ENCODE data around the gene NAV2. TPM values are rescaled to one million over a fixed set of nuclear protein-coding genes. Genes with fewer than 3 reads are reported as not detected.

The NAV2 gene
- total RNA-seq, 2 experiments from 2014 or later, result 2.9 to 4.1 TPM

DNA sequence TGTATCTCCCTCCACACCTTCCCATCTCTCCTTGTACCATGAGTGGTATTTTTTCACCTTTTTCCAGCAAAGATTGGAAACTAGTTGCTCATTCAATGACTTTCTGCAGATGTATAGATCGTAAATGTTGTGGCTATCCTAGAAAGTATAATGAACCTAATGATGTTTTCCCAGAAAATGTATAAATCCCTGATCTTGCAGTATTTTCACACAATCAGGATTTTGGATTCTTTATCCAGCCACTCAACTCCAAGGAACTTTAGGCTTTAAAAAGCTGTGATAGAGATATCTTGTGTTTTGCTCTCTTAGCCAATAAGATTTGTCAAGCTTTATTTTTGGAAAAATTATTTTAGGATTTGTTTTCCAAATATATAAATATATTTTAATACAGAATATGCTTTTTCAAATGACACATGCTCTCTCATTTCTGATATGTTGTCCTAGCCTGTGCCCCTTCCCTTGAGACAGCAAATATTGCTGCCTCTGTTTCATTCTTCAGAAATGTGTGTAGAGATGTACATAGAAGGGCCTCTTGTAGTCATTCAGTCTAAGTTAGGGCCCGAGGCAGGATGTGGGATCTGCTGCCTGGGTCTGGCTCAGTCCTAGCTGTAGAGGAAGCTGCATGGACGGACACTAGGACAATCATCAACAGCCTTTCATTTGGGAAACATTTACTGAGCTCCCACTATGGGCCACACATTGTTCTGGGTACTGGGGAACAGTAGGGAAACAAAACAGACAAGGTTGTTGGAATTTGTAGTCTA lies 62.4 kb downstream of the NAV2 start:
- no peaks in the 10 kb centered on the region for H3K36me3 Mint-ChIP-seq
- no peak overlapping the region for H3K4me3 Mint-ChIP-seq
- POLR2A ChIA-PET, result no interaction called here
- H3K4me1 Mint-ChIP-seq, result peaks cover 3% of the 10 kb centered on the region
- peaks cover 51% of the 10 kb centered on the region for H3K27me3 Mint-ChIP-seq
- peaks cover 2% of the 10 kb centered on the region for H3K9me3 Mint-ChIP-seq
- ATAC-seq (ENCODE audit: low read depth) (no peak), DNase-seq (no peak)
- H3K27ac Mint-ChIP-seq, result no peak overlapping the region

DNA sequence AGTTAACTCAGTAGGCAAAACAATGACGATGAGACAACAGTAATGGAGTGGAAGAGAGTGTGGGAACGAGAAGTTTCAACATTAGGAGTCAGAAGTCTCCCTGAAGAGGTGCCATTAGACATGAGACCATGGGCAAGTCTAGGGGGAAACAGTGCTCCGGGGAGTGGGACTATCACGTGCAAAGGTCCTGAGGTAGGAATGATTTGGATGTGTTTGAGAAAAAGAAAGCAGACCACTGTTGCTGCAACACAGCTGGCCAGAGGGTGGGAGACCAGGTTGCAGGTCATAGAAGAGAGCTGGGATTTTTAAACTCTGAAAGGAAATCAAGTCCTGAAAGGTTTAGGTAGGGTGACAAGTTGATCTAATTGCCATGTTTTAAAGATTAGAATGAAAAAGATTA lies 63.0 kb downstream of the NAV2 start:
- DNase-seq, result no peak
- H3K9me3 Mint-ChIP-seq, result peaks cover 2% of the 10 kb centered on the region
- no peak overlapping the region for H3K4me3 Mint-ChIP-seq
- peaks cover 51% of the 10 kb centered on the region for H3K27me3 Mint-ChIP-seq
- no peak overlapping the region for H3K27ac Mint-ChIP-seq
- POLR2A ChIA-PET, result no interaction called here
- peaks cover 3% of the 10 kb centered on the region for H3K4me1 Mint-ChIP-seq
- no peaks in the 10 kb centered on the region for H3K36me3 Mint-ChIP-seq
- no peak for ATAC-seq (ENCODE audit: low read depth)

GRCh38 chr11:19777039-19777376 lies 64.4 kb downstream of the NAV2 start:
- no peak for ATAC-seq (ENCODE audit: low read depth)
- DNase-seq, result no peak
- Mint-ChIP-seq H3K27me3 (peaks cover 60% of the 10 kb centered on the region), H3K27ac (no peak overlapping the region), H3K4me3 (no peak overlapping the region), H3K4me1 (peaks cover 3% of the 10 kb centered on the region), H3K36me3 (no peaks in the 10 kb centered on the region), H3K9me3 (peaks cover 2% of the 10 kb centered on the region)
- POLR2A ChIA-PET, result no interaction called here

DNA sequence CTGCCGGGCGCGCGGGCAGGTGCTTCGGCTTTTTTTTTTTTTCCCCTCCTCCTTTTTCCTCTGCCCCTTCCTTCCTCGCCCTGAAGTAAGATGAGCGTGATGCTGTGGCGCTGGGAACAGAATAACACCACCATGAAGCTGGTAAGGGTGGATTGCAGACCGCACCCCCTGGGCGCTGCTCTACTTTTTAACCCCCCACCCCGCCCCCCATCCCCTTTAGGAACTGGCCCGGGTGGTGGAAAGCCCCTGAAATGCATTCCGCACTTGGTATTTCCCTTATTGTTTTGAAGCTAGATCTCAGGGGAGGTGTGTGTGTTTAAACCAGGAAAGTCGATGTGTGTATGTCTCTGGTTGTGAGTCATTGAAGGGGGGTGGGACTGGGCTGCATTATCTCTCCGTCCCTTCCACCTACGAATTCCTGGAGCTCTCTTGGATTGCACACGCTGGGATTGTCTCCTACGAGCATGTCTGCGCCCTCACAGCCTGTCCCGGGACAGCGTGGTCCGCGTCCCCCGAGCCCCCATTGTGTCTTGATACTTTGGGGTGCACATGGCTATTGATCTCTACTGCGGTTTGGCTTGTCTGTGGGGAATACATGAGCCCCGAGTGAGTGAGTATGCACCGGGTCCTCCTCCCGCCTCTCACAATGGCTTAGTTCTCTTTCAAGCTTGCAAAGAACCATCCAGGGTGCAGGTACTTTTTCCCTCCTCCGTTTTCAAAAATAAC lies 64.9 kb downstream of the NAV2 start:
- ATAC-seq (ENCODE audit: low read depth) (no peak), DNase-seq (no peak)
- H3K27ac Mint-ChIP-seq, result no peak overlapping the region
- peaks cover 2% of the 10 kb centered on the region for H3K9me3 Mint-ChIP-seq
- H3K4me3 Mint-ChIP-seq, result peak overlapping the region; percentile 42
- no peaks in the 10 kb centered on the region for H3K36me3 Mint-ChIP-seq
- POLR2A ChIA-PET, result no interaction called here
- peaks cover 60% of the 10 kb centered on the region for H3K27me3 Mint-ChIP-seq
- peaks cover 3% of the 10 kb centered on the region for H3K4me1 Mint-ChIP-seq

- Mint-ChIP-seq H3K27ac (no peak overlapping the region), H3K4me3 (no peak overlapping the region), H3K9me3 (peaks cover 2% of the 10 kb centered on the region), H3K36me3 (no peaks in the 10 kb centered on the region), H3K4me1 (peaks cover 3% of the 10 kb centered on the region), H3K27me3 (peaks cover 52% of the 10 kb centered on the region)
- POLR2A ChIA-PET, result no interaction called here
- ATAC-seq (ENCODE audit: low read depth) (no peak), DNase-seq (no peak)
These were observed 67.1 kb downstream of the NAV2 start for GRCh38 chr11:19779740-19780139.

DNA sequence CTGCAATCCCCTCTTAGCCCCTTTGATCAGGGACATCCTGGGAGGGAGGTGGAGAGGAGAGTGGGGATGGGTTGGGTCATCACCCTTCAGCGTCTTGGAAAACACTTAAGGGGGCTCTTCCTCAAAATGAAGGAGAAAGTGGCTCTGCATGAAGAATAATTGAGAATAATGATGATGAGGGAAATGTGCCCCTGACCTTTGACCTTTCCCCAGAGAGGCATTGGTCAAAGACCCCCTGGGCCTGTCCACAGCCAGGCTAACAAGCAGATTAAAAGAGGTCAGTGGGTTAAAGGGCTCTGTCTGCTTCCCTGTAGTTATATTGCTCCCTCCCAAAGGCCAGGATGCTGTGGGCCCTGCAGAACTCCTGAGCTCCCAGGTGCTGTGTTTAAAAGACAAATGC lies 68.7 kb downstream of the NAV2 start:
- H3K4me1 Mint-ChIP-seq, result peaks cover 3% of the 10 kb centered on the region
- no peak overlapping the region for H3K4me3 Mint-ChIP-seq
- ATAC-seq (ENCODE audit: low read depth) (no peak), DNase-seq (no peak)
- no peaks in the 10 kb centered on the region for H3K9me3 Mint-ChIP-seq
- no peak overlapping the region for H3K27ac Mint-ChIP-seq
- no peaks in the 10 kb centered on the region for H3K36me3 Mint-ChIP-seq
- H3K27me3 Mint-ChIP-seq, result peaks cover 42% of the 10 kb centered on the region
- POLR2A ChIA-PET, result no interaction called here

- POLR2A ChIA-PET, result interaction anchor here (0.7 kb wide), 1 partner anchor 265 kb away, joined by 3 read pairs; no protein-coding TSS in a partner anchor
- ATAC-seq (ENCODE audit: low read depth) (no peak), DNase-seq (no peak)
- Mint-ChIP-seq H3K4me3 (no peak overlapping the region), H3K36me3 (no peaks in the 10 kb centered on the region), H3K4me1 (no peaks in the 10 kb centered on the region), H3K27me3 (peaks cover 18% of the 10 kb centered on the region), H3K27ac (no peak overlapping the region), H3K9me3 (no peaks in the 10 kb centered on the region)
These were observed 72.6 kb downstream of the NAV2 start for GRCh38 chr11:19785265-19785664.

- H3K27me3 Mint-ChIP-seq, result peaks cover 10% of the 10 kb centered on the region
- H3K9me3 Mint-ChIP-seq, result no peaks in the 10 kb centered on the region
- DNase-seq (no peak), ATAC-seq (ENCODE audit: low read depth) (no peak)
- H3K4me3 Mint-ChIP-seq, result no peak overlapping the region
- no peak overlapping the region for H3K27ac Mint-ChIP-seq
- no peaks in the 10 kb centered on the region for H3K36me3 Mint-ChIP-seq
- no peaks in the 10 kb centered on the region for H3K4me1 Mint-ChIP-seq
- POLR2A ChIA-PET, result no interaction called here
These were observed 74.0 kb downstream of the NAV2 start for GRCh38 chr11:19786644-19787043.

DNA sequence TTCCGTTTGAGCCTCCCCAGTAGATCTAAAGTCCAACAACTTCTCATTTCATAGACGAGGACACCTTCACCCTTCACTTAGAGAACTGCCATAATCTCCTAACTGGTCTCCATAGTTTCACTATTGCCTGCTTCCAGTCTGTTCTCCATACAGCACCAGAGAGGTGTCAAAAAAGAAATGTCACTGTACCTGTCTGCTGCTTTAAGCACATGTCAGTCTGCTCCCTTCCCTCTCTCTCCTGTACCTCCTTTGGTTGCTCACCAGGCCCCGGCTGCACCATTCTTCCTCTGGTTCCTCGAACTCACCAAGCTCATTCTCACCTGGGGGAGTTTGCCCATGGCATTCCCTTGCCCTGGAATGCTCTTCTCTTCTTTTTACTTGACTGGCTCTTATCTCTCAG lies 75.8 kb downstream of the NAV2 start:
- H3K27ac Mint-ChIP-seq, result no peak overlapping the region
- no peak for DNase-seq
- no peaks in the 10 kb centered on the region for H3K4me1 Mint-ChIP-seq
- H3K36me3 Mint-ChIP-seq, result no peaks in the 10 kb centered on the region
- H3K27me3 Mint-ChIP-seq, result peaks cover 6% of the 10 kb centered on the region
- no peaks in the 10 kb centered on the region for H3K9me3 Mint-ChIP-seq
- no peak for ATAC-seq (ENCODE audit: low read depth)
- POLR2A ChIA-PET, result no interaction called here
- H3K4me3 Mint-ChIP-seq, result no peak overlapping the region

DNA sequence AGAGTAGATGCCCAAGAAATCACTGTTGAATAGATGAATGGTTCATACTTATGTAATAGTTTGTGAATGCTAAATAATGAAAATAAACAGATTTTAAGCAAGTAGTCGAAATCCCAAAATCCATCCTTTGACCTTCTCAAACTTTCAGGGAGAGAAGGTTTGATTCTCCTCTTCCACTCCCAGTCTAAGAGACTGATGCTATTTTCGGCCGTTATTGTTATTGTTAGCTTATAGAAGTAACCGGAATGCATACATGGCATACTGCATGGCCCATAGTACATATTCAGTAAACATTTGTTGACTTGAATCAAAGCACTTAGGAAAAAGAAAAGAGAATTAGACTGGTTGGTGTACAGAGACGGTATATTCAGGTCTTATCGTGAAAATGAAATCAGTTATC lies 76.6 kb downstream of the NAV2 start:
- no peaks in the 10 kb centered on the region for H3K36me3 Mint-ChIP-seq
- H3K27me3 Mint-ChIP-seq, result peaks cover 6% of the 10 kb centered on the region
- H3K4me1 Mint-ChIP-seq, result no peaks in the 10 kb centered on the region
- H3K4me3 Mint-ChIP-seq, result no peak overlapping the region
- POLR2A ChIA-PET, result no interaction called here
- H3K9me3 Mint-ChIP-seq, result no peaks in the 10 kb centered on the region
- ATAC-seq (ENCODE audit: low read depth) (no peak), DNase-seq (no peak)
- no peak overlapping the region for H3K27ac Mint-ChIP-seq

DNA sequence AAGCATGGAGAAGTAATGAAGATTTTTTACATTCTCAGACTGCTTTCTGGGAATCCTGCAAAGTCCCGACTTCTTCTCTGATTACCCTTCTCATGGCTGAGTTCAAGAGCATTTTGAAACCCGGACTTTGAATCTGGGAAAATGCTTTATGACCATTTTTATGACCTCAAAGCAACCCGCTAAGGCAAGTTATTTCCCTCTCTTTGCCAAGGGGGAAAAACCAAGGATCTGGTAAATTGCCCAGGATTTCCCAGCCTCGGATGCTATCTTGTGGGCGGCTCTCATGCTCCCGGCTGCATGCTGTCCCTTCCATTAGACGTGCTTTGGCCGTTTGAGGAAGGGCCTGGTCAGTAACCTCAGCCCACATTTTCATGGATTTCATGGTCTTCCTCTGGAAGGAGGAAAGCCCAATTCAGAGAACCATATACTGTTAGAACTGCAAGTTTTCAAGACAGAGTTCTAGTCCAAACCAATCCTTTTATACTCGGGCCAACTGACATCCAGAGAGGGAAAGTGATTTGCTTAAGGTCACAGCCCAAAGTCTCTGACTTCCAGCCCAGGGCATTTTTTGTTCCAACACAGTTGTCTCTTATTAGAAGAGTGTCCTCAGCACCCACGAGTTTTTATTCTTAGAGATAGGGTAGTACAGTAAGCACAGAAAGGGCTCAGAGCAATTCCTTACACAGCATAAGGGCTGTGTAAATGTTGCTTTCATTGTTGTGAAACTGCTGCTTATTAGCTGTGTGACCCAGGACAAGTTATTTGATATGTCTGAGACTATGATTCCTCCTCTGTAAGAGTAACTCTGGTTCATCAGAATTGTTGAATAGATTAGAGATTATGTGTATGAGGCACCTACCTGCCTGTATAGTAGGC lies 77.4 kb downstream of the NAV2 start:
- no peak overlapping the region for H3K4me3 Mint-ChIP-seq
- ATAC-seq (ENCODE audit: low read depth), result no peak
- H3K4me1 Mint-ChIP-seq, result no peaks in the 10 kb centered on the region
- POLR2A ChIA-PET, result no interaction called here
- peaks cover 6% of the 10 kb centered on the region for H3K27me3 Mint-ChIP-seq
- H3K27ac Mint-ChIP-seq, result no peak overlapping the region
- DNase-seq, result no peak
- no peaks in the 10 kb centered on the region for H3K9me3 Mint-ChIP-seq
- H3K36me3 Mint-ChIP-seq, result no peaks in the 10 kb centered on the region

- peaks cover 7% of the 10 kb centered on the region for H3K27me3 Mint-ChIP-seq
- H3K27ac Mint-ChIP-seq, result no peak overlapping the region
- H3K9me3 Mint-ChIP-seq, result no peaks in the 10 kb centered on the region
- H3K36me3 Mint-ChIP-seq, result no peaks in the 10 kb centered on the region
- no peak overlapping the region for H3K4me3 Mint-ChIP-seq
- ATAC-seq (ENCODE audit: low read depth) (no peak), DNase-seq (no peak)
- H3K4me1 Mint-ChIP-seq, result no peaks in the 10 kb centered on the region
- POLR2A ChIA-PET, result no interaction called here
These were observed 78.4 kb downstream of the NAV2 start for GRCh38 chr11:19790831-19791552.

DNA sequence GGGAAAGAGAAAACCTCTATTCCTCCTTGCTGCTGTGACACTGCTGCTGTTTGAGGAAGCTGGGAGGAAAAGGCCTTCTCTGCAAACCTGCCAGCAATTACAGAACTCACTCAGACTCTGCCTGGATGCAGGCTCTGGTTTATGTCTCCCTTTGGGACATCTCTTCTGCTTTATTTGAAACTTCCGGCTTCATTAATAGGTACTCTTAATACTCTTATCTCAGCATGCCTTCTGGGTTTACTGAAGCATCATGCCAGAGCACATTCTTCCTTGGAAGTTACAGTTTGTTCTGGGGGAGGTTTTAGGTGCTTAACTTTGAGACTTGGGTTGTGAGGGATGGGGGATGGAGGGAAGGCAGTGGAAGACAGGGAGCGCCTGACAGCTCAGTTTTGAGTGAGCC lies 79.9 kb downstream of the NAV2 start:
- no peaks in the 10 kb centered on the region for H3K9me3 Mint-ChIP-seq
- no peak overlapping the region for H3K27ac Mint-ChIP-seq
- no peaks in the 10 kb centered on the region for H3K36me3 Mint-ChIP-seq
- no peaks in the 10 kb centered on the region for H3K4me1 Mint-ChIP-seq
- no peak for ATAC-seq (ENCODE audit: low read depth)
- H3K27me3 Mint-ChIP-seq, result peaks cover 8% of the 10 kb centered on the region
- POLR2A ChIA-PET, result no interaction called here
- DNase-seq, result no peak
- H3K4me3 Mint-ChIP-seq, result no peak overlapping the region
